HFF-Myc (cell line): Measurements from ENCODE around the gene NTM.

Experiments
- DNase-seq: peaks from one replicate; pipeline ENCODE4 v3.0.0-alpha.2; 2011; ENCODE audit warnings: low read depth; ENCODE audit errors: extremely low read depth
- H3K4me3 ChIP-seq: replicated peaks from 2 replicates; pipeline ENCODE4 v1.5.1; 2011; ENCODE audit warnings: low read depth, mild to moderate bottlenecking, control low read depth, low read length
- CTCF ChIP-seq: IDR thresholded peaks from 2 replicates; pipeline ENCODE4 v1.5.1; 2012; ENCODE audit warnings: mild to moderate bottlenecking, low read depth, low read length, control low read depth; ENCODE audit errors: missing control alignments

Gene NTM

GRCh38 chr11:132301900-132302299 is 931.5 kb downstream of the NTM start:
- H3K4me3 ChIP-seq, result no peak overlapping the region
- DNase-seq, result no peak
- TF ChIP-seq CTCF, result no peak

GRCh38 chr11:132307309-132308020 is 937.0 kb downstream of the NTM start:
- no peak for TF ChIP-seq CTCF
- no peak for DNase-seq
- H3K4me3 ChIP-seq, result no peak overlapping the region

- TF ChIP-seq CTCF, result no peak
- no peak overlapping the region for H3K4me3 ChIP-seq
- DNase-seq, result no peak
Observed at GRCh38 chr11:132310390-132311375, 940.3 kb downstream of the NTM start.

GRCh38 chr11:132311703-132312102 is 941.3 kb downstream of the NTM start:
- TF ChIP-seq CTCF, result no peak
- DNase-seq, result no peak
- no peak overlapping the region for H3K4me3 ChIP-seq

GRCh38 chr11:132312161-132312560 is 941.7 kb downstream of the NTM start:
- H3K4me3 ChIP-seq, result no peak overlapping the region
- TF ChIP-seq CTCF, result no peak
- DNase-seq, result no peak

GRCh38 chr11:132312701-132313111 is 942.3 kb downstream of the NTM start:
- no peak overlapping the region for H3K4me3 ChIP-seq
- TF ChIP-seq CTCF, result peak; percentile 62
- peak; percentile 1 for DNase-seq
